ENCODE data around the gene VPS41.
"Not testable (repeated sequence)": the region's sequence is repeated elsewhere in the genome, so short reads cannot be mapped to it uniquely, and the experiment has no call there.

Gene VPS41

DNA sequence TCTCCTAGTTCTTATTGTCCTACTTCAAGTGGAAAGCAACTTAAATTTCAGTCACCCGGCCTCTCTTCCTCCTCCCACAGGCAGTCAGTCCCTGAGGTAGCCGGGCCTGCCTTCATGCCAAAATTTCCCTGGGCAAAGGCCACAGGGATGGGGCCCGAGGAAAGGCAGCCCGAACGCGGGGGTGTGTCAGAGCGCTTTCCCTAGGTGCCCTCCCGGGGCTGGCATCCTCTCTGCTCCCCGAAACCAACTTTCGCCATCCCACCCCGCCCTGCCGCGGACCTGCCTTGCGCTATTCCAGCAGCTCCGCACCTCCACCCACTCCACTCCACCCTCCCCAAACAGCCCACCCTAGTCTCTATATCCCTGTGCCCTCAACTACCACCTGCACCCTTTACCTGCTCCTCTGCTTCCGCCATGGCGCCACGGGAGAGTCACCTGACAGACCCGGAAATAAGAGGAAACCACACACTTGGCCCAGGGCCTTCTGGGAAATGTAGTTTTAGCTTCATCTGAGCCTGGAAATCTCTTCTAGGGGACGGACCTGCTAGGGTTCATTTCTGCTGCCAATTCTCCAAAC lies at the start of gene VPS41:
VPS41 (minus strand) TSS at position 433 of the 577 bp plus-strand sequence; CDS start at position 416, 17 bp downstream.
- peak; percentile 39 for DNase-seq

DNA sequence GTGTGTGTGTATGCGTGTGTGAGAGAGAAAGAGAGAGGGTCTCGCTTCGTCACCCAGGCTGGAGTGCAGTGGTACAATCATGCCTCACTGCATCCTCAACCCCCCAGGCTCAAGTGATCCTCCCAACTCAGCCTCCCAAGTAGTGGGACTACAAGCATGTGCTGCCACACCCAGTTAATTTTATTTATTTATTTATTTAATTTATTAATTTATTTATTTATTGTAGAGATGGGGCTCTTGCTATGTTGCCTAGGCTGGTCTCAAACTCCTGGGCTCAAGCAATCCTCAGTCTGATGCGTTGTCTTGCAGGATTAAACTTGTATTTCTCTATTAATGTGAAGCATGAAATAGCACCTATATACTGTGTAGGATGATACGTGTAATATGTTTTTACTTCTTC lies 46.9 kb upstream of the VPS41 start:
- no peak for DNase-seq

DNA sequence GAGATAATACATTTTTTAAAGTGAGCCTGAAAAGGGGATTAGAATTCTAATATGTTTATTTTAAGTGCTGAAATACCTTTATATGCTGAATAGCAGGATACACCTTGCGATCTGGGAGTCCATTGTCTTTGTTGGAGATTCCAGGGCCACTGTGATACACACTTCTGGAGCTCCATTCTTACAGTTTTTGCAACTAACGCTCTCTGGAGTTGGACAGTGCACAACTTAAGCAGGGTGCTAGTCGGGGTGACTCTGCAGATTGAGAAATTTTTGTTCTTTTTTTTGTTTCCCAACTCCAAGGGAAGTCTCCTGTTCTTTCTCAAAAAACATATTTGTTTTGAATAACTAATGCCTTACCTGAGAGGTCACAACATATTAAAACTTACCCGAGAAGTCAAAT lies 45.0 kb upstream of the VPS41 start:
- no peak for DNase-seq

DNA sequence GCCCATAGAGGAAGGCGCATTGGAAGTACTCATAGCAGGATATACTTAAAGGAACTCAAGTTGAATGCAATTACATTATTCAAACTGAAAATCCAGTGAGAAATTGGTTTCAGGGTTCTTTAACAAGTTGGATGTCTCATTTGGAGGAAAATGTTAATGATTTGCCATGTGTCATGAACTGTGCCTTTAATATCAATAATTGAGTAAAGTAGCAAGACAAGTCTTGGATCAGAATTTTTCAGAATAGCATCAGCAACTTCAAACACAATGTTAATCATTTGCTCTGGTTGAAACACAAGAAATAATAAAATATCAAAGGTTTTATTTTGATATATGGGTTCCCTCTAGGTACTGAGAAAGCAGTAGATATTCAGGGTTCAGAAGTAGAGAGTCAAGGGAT lies 44.2 kb upstream of the VPS41 start:
- no peak for DNase-seq

DNA sequence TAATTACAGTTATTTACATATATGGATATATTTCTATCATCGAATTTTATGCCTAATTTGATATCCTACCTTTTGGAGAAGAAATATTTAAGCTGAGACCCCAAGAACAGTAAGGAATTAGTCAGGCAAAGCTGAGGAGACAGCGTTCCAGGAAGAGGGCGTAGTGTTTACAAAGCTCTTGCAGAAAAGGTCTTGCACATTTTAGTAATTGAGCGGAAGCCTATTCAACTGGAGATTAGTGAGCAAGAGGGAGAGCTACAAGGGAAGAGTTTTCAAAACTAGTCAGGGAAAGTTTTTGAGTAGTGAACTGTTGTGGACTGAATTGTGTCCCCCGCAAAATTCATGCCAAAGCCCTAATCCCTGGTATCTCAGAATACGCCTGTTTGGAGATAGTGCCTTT lies 42.2 kb upstream of the VPS41 start:
- no peak for DNase-seq

DNA sequence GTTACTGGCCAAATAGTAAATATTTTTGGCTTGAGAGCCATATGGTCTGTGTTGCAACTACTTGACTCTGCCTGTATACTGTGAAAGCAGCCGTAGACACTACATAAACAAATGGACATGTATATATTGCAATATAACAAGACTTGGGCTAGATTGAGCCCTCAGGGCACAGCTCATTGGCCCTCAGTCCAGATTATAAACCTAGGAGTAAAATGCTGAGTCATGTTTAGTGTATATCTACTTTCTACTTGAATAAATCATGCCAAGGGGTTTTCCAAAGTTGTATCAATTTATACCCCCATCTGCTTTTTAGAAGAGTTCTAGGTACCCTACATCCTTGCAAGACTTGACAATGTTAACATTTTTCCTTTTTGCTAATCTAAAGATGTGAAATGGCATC lies 41.3 kb upstream of the VPS41 start:
- no peak for DNase-seq

DNA sequence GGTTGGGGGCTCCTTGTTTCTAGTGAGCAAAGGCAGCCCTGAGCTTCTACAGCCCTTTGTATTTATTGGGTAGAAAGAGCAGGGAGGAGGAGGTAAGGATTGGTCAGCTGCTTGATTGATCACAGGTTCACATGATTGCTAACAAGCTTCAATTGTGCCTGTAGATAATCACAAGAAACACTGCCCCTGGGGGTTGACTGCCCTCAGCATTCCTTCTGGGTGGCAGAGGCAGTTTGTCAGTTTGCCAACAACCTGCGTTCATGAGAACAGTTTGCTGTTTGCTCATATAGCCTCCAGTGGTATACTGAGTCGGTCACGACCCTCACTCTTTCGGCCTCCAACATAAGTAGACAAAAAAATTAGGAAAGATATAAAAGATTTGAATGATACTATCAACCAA lies 38.5 kb upstream of the VPS41 start:
- DNase-seq = not testable (repeated sequence)

DNA sequence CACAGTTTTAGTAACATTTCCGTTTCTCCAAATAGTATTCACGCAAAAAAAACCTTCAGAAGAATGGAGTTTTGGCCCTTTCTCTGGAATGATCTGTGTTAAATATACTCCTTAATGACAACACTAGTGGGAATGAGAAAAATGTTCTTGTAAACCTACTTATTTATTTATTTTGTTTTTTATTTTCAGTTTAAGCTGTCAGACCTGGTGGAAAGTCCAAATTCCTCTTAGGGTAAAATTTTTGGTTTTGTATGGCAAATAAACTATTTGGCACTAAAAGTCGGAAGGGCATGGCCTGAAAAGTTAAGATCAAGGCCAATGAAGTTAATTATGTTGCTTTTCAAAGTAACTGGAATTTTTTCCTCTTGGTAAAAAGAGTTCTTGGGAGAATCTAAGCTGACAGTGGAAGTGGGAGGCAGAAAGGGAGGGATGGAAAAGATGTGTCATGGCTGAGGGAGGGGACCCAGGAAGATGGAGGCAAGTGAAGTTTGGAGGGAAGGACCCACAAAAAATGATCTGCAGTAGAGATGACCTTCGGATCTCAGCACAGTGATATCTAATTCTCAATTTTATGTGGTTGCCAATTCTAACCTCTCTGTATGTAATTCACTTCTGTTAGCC lies 33.5 kb upstream of the VPS41 start:
- DNase-seq = no peak

DNA sequence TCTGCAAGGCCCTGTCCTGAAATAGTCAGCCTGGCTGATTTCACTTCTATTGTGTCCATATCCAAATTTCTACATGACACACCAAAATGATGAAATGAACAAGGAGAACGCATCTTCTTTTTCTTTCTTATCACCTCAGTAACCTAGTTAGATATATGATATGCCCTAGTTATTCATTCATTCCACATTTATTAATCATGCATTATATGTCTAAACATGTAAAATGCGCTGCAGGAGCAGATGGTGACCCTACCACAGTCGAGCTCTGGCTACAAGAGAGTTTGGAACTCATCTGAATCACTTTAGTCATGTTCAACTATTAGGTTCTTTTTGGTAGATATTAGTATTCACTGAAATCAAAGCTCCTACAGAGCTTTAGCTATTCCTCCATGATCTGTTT lies 31.8 kb upstream of the VPS41 start:
- no peak for DNase-seq

DNA sequence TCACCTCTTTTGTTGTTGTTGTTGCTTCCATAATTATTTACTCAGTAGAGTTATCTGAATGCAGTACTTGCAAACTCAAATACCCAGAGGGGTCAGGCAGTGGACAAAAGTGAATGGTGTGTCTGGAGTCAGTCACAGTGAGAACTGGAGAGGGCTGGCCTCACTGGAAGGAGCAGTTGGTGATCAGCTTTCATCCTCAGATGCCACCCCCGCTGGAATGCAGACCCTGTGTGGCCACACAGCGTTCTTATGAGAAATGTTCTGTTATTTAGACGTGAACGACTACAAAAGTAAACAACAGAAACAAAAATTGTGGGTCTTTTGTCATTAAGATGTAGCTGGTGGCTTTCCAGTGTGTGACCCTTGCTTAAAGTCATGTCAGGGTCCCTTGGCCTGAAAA lies 29.6 kb upstream of the VPS41 start:
- DNase-seq = no peak

DNA sequence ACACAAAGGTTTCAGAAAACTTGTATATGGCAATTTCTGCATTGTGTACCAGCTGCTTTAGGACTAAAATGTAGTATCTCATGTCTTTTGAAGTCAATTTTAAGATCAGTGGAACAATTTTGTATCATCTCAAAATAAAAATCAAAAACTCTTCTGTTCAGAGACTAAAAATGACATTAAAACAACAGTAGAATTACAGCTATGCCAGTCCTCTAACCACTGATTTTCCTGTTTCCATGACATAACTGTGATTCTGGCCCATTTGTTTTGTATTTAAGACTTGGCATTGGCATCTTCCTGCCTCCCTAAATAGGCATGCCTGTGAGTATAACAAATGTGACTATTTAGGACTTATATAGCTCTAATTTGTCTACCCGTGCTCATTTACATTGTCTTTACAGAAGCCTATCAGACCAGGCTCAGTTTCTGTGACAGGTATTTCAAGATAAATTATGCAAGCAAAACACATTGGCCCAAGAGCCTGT lies 29.1 kb upstream of the VPS41 start:
- DNase-seq = no peak

DNA sequence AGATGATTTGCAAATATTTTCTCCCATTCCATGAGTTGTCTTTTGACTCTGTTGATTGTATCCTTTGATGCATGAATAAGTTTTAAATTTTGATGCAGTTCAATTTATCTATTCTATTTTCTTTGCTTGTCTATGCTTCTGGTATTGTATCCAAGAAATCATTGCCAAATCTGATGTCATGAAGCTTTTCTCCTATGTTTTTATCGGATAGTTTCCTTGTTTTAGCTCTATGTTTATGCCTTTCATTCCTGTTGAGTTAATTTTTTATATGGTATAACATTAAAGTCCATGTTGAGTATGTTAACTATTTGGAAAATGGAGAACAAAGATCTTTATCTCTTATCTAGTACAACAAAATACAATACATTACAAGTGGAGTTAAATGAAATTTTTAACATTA lies 27.6 kb upstream of the VPS41 start:
- no peak for DNase-seq

DNA sequence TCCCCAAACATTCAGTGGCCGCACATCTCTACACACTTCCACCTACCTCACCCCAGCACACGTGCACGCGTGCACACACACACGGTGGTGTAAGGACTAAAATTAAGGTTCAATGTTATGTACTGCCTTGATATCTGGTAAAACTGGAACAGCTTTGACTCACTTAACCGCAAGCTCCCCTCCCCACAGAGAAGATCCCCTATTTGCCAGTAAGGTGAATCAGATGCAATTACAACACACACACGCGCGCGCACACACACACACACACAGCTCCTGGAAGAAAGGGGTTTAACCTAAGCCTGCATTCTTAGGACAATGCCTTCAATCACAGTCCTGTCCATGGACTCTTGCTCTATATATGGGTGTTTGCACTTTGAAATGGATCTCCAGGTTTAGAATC lies 25.5 kb upstream of the VPS41 start:
- DNase-seq = no peak

DNA sequence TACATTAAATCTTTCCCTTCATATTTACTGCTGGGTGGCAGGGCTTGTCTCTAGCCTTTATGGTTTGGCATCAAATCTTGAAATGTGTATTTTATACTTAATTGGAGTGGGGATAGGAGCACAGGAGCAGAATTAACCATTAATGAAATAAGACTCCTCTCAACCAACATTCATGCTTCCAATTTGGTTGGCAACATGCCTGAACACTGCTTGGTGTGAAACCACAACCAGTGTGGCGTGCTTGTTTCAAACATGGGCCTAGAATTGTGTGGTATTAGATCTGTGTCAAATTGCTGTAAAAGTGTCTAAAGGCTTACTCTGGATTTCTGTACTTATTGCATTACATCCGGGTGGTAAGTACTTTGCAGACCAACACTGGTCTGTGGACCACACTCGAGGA lies 25.1 kb upstream of the VPS41 start:
- DNase-seq = no peak

DNA sequence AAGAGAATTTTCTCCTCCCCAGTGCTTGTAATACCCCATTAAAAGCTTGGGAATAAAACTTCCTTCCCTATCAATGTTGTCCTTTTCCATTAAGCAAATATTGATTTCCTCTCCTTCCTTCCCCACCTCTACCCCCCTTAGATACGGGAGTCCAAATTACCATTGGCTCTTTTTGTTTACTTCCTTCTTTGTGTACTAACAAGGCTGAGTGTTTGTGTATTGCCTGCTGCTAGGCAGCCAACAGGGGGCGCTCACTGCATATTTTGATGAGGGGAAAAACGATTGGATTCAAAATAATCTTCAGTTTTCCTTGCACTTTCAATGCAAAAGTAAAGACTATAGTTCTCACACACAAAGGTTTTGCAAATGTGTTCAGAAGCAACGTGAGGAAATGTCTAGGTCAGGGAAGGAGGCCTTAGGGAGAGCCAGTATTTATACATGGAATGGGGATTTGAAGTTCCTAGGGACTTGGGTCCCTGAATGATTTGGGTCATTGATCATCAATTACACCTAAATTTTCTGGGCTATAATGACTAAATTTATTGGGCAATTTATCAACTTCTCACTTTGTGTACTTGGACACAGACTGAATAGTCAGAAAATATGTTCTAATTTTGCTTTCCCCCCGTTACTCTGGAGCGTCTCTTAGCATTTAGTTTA lies 23.6 kb upstream of the VPS41 start:
- DNase-seq = no peak

DNA sequence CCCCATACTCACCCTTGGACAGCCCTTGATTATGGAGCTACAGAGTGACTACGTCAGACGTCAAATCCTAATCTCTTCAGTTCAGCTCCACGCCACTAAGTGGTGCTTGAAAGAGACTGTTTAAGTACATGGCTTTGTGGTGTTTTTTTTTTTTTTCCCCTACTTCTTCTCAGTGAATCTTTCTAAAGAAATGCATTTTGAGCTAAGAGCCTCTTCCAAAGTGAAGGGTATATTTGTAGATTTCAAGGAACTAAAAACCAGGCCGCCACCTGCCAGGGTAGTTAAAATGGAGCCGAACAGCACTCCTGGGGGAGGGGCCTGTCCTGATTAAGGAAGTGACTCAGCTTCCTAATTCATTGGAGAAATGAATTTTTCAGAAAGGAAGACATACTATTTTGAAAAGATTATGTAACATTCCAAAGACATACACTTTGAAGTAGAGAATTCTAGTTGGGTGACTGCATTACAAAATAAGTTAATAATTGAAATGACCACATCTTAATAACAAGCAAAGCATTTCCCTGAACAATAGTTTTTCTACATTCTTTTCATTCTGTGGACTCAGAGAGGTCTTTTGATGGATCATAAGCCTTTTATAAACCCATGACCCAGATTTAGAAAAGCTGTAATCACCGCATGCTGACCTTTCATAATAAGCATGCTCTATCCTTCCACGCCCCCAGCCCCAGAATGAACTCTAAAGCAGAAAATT lies 20.6 kb upstream of the VPS41 start:
- peak; percentile 46 for DNase-seq

DNA sequence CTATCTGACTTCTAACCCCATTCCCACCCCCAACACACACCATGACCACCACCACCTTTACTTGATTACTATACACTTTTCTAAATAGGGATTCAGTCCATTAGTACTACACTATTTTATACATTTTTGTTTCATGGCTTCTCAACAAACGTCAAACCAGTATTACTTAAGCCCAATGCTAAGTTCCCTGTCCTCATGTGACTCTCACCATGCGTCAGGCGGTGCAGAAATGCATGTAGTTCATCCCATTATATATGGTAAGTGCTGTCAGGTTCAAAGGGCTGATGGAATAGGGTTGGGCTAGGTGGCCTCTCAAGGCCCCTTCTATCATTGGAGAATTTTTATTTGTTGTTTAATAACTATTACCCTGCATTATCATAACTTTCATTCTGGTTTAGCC lies 19.5 kb upstream of the VPS41 start:
- DNase-seq = no peak

DNA sequence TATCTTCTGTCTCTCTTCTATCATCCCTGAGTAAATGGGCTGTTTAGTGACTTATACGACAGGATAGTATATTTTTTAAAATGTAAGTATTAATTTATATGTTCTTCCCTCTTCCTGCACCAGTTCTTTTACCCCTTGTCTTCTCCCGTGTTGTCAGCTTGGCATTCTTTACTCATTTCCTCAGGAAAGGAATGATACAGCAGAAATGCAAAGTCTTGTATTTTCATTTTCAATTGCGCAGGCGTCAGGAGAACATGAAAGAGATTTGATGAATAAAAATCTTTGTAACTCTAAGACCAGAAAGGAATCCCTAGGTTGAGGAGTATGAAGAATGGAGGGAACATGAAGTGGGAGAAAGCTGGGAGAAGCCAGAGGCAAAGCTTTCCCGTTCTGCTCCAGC lies 18.8 kb upstream of the VPS41 start:
- no peak for DNase-seq

DNA sequence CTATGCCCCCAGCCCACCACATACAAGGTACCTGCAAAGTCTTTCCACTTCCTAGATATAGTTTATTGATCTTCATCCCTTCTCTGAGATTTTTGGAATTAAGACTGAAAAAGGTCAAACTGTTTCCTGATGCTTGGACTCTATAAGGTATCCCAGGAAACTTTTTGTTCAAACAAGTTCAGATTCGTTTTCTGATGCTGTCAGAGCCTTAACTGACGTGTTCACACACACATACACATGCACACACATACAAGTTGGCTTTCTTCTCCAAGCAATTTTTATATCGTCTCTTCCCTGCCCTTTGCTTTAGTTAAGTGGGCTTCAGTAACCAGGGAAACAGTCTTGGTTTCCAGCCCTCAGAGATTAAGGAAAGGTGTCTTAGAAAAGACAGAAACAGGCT lies 11.7 kb upstream of the VPS41 start:
- no peak for DNase-seq

DNA sequence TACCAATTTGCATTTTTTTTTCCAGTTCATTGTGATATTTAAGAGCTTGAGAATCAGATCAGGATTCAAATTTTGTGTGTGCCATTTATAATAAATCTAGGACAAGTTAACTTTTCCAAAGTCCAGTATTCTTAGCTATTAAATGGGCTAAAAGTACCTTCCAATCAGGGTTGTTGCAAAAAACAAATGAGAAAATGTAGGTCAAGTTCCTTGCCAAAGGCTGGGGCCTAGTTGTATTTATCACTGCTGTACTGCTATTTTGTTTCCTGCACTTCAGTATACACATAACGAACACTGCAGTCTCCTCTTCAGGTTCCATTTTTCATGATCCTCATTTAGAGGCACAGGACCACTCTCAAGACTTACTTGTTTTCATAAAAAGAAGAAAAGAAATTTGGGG lies 7.4 kb upstream of the VPS41 start:
- DNase-seq = no peak

DNA sequence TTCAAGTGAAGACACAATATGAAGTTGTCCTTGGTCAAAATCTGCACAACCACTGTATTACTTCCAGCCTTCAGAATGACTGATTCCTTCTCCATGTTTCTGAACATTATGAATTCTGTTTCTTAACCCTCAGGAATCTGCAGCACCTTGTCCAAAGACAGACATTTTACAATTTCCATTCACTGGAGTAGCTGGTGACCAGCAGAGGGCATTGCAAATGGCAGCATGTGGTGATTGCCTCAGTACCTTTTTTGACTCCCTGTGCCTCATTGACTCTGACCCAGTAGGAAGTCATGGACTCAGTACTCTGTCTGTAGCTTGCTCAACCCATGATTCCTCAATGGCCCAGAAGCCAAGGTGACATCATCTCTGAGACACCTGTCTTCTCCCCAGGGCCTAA lies 879 bp upstream of the VPS41 start:
- no peak for DNase-seq

DNA sequence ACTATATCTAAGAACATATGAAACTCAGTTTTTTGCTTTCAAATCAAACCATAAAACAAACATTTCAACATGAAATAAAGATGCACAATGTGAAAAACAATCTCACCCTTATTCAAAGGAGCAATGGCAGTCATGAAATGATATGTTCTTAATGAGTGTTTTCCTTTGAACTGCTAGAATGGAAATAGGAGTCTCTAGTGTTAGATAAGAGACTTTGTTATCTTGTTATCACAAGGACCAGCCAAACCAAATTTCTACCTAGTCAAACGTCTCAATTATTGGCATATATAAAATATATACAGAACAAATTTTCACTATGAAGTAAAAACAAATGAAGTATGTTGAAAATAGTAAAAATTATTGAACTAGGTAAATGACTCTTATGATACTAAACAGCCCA lies 1.2 kb downstream of the VPS41 start:
- DNase-seq = no peak

DNA sequence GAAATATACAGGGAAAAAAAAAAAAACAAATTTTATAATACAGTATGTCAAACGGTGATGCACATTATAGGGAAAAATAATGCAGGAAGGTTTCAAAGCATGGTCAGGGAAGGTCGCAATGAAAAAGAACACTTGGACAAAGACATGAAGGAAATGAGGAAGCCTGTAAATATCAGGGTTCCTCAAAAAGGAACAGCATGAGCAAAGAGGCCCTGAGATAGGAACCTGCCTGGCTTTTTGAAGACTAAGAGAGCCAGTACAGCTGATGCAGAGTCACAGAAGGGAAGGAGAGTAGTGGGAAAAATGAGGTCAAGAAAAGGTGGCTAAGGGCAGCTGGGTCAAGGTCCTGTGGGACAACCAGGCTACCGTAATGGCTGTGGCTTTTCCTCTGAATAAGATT lies 1.9 kb downstream of the VPS41 start:
- DNase-seq = no peak

Data from NCI-H187 treated with DMSO at 0.1 percent for 48 hours (cell line).